NT2/D1 (cell line): ENCODE data around the gene PACSIN2.

Source experiments
- SUZ12 ChIP-seq: IDR thresholded peaks from 2 replicates; pipeline ENCODE4 v1.6.1; 2011; ENCODE audit not compliant: insufficient read length, insufficient read depth; ENCODE audit errors: extremely low read depth
- YY1 ChIP-seq: IDR thresholded peaks from 2 replicates; pipeline ENCODE4 v1.6.1; 2011; ENCODE audit not compliant: insufficient read length, insufficient read depth
- ZNF274 ChIP-seq: IDR thresholded peaks from 2 replicates; pipeline ENCODE4 v1.6.1; 2011; ENCODE audit warnings: mild to moderate bottlenecking, low read depth, low read length

GRCh38 chr22:42897960-42898359, 117.0 kb downstream of the PACSIN2 start:
- TF ChIP-seq YY1 (no peak), SUZ12 (no peak), ZNF274 (no peak)
